GM12892 (cell line): ENCODE results near the gene SAP30BP.

Experiments used
- POLR2A ChIP-seq: IDR thresholded peaks from 2 replicates; pipeline ENCODE4 v1.6.1; 2011; ENCODE audit warnings: low read depth, low read length, control low read depth
- POLR2AphosphoS5 ChIP-seq: IDR thresholded peaks from 2 replicates; pipeline ENCODE4 v1.6.1; 2011; ENCODE audit warnings: low read depth, low read length, control low read depth

DNA sequence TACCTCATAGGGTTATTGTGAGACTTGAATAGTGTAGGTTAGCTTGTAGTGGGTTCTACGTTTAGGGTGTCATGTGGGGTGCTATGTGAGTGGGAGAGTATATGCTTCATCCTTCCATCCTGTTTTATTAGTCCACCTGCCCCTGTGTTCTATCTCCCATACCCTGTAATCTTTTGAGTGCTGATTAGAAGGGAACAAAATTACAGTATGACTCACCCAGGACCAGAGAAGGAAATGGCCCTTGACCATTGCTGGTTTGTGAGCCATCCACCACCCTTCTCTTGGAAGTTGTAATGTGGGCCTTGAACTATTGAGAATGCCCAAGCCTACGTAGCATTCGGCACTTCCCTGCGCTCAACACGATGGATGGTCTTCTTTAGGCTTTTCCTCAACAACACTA lies 17.1 kb downstream of the SAP30BP start:
- no peak for TF ChIP-seq POLR2A
- TF ChIP-seq POLR2AphosphoS5 = no peak
